Endometrial microvascular endothelial cells (primary cell): ENCODE data around the gene PLA2G4B. TPM values are rescaled to one million over a fixed set of nuclear protein-coding genes. Genes with fewer than 3 reads are reported as not detected.

Source experiments
- in situ Hi-C: cut with HindIII; loops from 2 replicates; pipeline ENCODE4 v1.10.0; 2017; ENCODE audit warnings: low sequenced_read_pairs, low pct_unique_long_range_greater_than_20kb; ENCODE audit errors: inconsistent ontology term
- total RNA-seq: library from RNA; depleted of rRNA; stranded (reverse); fragments of >200 nt; gene quantifications from one replicate; pipeline ENCODE4 v1.2.3, GENCODE V29; 2015; ENCODE audit errors: inconsistent ontology term

PLA2G4B gene
- total RNA-seq, 1 donor from 2014 or later, result not detected

- in situ Hi-C loops, result no loop called here
Observed at GRCh38 chr15:41894251-41894790, 55.7 kb downstream of the PLA2G4B start.

GRCh38 chr15:41894791-41895463 is 56.3 kb downstream of the PLA2G4B start:
- in situ Hi-C loops, result no loop called here

- in situ Hi-C loops, result no loop called here
Observed at GRCh38 chr15:41895491-41895890, 56.8 kb downstream of the PLA2G4B start.

- in situ Hi-C loops, result no loop called here
Observed at GRCh38 chr15:41895957-41896356, 57.3 kb downstream of the PLA2G4B start.

- in situ Hi-C loops, result no loop called here
Observed at GRCh38 chr15:41896566-41896965, 57.9 kb downstream of the PLA2G4B start.

- in situ Hi-C loops, result no loop called here
Observed at GRCh38 chr15:41897363-41897799, 58.7 kb downstream of the PLA2G4B start.

Other genes starting within 250 kb of the PLA2G4B start
- 11.4 TPM for gene MGA, start 178.4 kb upstream of the PLA2G4B start, total RNA-seq
- gene MAPKBP1, start 64.4 kb upstream of the PLA2G4B start, total RNA-seq, result 22.2 TPM
- 5.0 TPM for gene JMJD7, start 10.8 kb upstream of the PLA2G4B start, total RNA-seq
- 3.1 TPM for gene SPTBN5, start 55.2 kb downstream of the PLA2G4B start, total RNA-seq
- gene EHD4, start 133.7 kb downstream of the PLA2G4B start, total RNA-seq, result 168 TPM
- not detected for gene PLA2G4E, start 182.2 kb downstream of the PLA2G4B start, total RNA-seq